GM18951 (cell line): ENCODE measurements around the gene PMFBP1.
"Not testable (repeated sequence)": the region's sequence is repeated elsewhere in the genome, so short reads cannot be mapped to it uniquely, and the experiment has no call there.

Source experiments
- POLR2A ChIP-seq: IDR thresholded peaks from 4 replicates; pipeline ENCODE4 v1.6.1; 2011; ENCODE audit warnings: mild to moderate bottlenecking; ENCODE audit not compliant: insufficient read length, insufficient read depth; ENCODE audit errors: extremely low read depth
- in situ Hi-C: fragments of 300-500 bp; cut with MboI; formaldehyde crosslinking; loops from one replicate; pipeline ENCODE4 v1.12.0; 2022; ENCODE audit warnings: low sequenced_read_pairs, mixed read lengths, inconsistent platforms; ENCODE audit not compliant: unreplicated experiment

The PMFBP1 gene

DNA sequence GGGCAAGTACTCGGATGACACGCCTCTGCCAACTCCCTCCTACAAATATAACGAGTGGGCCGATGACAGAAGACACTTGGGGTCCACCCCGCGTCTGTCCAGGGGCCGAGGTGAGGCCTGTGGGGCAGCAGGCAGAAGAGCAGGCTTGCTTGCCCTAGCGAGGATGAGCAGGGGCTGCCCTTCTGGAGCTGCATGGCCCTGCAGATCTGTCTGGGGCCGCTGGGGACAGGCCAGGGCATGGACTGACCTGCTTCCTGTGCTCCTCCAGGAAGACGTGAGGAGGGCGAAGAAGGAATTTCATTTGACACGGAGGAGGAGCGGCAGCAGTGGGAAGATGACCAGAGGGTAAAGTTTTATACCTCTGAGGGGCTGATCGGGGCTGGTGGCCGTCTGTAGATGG, 73.0 kb downstream of the PMFBP1 start:
- in situ Hi-C loops, result no loop called here
- TF ChIP-seq POLR2A, result no peak

DNA sequence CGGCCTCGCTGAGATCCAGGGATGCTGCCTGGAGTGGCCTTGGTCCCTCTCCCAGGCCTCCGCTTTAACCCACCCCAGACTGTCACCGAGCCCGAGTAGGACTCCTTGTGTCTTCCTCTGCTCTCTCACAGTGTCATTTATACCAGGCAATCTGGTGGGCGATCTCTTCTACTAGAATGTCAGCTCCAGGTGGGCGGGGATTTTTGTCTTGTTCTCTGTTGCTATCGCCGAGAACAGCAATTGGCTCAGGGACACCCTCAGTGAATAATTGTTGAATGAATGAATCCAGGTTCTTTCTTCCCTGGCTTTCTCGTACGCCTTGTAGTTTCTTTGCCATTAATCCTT, 77.7 kb downstream of the PMFBP1 start:
- in situ Hi-C loops, result no loop called here
- TF ChIP-seq POLR2A, result no peak

GRCh38 chr16:72093448-72094265, 78.3 kb downstream of the PMFBP1 start, which contains the start of the genes DHX38 and TXNL4B:
DHX38 (plus strand) TSS chr16:72093847; CDS start chr16:72096158, 2,311 bp downstream.
TXNL4B (minus strand) TSS chr16:72093620; CDS start chr16:72090749, 2,871 bp downstream.
- in situ Hi-C loops, result no loop called here
- TF ChIP-seq POLR2A, result peak; percentile 73

DNA sequence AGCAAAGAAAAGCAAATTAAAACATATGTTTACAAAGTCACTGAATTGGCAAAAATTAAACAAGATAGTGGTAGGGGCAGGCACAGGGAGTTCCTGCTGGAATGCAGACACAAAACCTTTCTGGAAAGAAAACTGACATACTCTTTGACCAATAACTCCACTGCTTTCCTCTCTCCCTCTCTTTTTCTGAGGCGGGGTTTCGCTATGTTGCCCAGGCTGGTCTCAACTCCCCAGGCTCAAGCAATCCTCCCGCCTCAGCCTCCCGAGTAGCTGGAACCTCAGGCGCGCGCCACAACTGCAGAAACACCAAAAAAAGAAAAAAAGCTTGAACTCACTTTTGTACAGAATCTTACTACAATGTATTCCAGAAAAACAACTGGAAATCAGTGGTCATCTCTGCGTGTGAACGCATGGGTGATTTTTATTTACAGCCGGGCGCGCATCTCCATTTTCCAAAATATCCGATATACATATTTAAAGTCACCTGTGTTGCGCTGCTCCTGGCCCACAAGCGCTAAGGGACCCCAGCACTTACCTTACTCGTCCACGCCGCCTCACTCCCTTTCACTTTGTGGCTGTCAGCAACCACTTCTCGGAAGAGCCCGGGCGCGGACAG, 79.0 kb downstream of the PMFBP1 start:
- TF ChIP-seq POLR2A, result no peak
- in situ Hi-C loops, result no loop called here

GRCh38 chr16:72091217-72091616, 80.7 kb downstream of the PMFBP1 start:
- in situ Hi-C loops, result no loop called here
- TF ChIP-seq POLR2A, result no peak

DNA sequence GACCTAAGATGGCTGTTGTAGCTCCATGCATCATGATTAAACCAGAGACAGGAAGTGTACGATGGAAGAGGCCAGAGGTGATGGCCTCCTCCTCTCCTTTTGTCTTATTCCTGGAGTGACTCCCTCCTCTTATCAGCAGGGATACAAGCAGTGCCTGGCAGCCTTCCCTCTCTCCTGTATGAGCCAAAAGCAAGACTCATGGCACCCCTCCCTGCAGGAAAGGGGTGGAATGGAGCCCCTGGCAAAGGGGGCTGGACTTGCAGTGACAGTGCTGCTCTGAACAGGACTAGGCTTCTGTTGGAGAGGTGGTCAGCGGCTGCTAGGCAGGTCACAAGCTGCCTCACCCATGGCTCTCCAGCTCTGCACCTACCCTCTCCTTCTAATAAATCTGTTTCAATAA, 87.0 kb downstream of the PMFBP1 start:
- no peak for TF ChIP-seq POLR2A
- in situ Hi-C loops, result no loop called here

DNA sequence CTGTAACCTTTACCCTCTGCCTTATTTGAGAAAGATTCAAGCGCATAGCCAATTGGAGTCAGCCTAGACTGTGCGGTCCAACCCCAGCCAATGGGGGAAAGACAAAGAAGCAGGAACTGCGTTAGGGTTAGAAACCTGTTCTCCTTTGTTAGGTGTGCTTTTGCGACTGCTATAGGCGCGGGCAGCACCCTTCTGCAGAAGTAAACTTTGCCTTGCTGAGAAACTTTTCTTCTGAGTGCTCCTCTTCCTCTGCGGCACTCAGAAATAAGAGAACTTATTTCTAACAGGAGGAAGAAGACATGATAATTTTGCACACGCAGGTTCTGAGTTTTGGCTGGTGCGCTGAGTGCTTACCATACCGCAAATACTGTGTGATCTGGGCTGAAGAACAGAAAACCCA, 87.5 kb downstream of the PMFBP1 start:
- TF ChIP-seq POLR2A, result no peak
- in situ Hi-C loops, result no loop called here

GRCh38 chr16:72083778-72084404, 88.1 kb downstream of the PMFBP1 start:
- TF ChIP-seq POLR2A, result no peak
- in situ Hi-C loops, result no loop called here

GRCh38 chr16:72076991-72077706, 94.8 kb downstream of the PMFBP1 start:
- in situ Hi-C loops, result not testable (repeated sequence)

DNA sequence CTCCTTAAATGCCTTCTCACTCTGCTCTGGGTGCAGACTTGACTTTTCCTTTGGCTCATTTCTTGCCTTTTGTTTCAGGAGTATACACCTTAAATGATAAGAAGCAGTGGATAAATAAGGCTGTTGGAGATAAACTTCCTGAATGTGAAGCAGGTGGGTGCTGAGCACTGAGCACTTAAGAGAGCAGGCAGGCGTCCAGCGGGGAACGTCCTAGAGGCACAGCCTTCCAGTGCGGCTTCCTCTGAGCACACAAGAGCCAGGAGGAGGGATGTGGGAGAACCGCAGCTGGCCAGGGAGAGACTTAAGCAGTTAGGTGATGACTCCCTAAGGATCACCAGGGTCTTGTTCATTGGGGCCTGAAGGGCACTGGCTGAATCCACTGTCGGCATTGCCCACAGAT, 96.9 kb downstream of the PMFBP1 start:
- in situ Hi-C loops, result not testable (repeated sequence)

GRCh38 chr16:72073560-72074230, 98.3 kb downstream of the PMFBP1 start:
- no peak for TF ChIP-seq POLR2A
- in situ Hi-C loops, result no loop called here

DNA sequence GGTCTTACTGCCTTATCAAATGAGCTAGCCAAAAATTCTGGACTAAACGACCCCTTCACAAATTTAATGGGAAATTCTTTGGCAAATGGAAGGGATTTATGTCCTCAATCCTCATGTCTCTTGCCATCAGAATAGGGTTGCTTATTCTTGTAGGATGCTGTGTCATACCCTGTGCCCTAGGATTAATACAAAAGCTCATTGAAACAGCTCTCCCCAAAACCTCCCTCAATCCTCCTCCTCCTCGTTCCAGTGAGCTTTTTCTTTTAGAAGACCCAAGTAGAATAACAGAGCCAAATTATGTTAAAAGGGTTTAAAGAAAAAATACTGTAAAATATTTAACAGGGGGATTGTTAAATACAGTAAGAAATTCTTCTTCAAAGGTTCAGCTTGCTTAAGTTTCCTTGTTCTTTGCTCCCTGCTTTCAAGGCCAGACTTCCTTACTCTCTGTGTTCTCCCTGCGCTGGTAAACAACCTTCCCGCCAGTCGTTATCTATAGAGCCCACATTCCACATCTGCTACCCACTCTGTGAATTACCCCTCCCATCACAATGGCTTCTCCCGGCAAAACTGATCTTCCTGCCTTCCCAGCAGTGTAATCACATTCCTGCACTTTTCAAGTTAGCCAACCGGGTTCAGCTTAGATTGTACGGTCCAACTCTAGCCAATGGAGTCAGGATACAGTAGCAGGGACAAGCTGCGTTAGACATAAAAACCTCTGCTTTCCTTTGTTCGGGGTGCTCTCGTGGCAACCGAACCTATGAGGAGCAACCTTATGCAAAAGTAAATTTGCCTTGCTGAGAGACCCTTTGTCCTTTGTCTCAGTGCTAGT, 99.2 kb downstream of the PMFBP1 start:
- in situ Hi-C loops, result no loop called here
- no peak for TF ChIP-seq POLR2A
